HG03196 (cell line): ENCODE results near the gene CDH13.

Source experiments
- ATAC-seq: cut with Tn5 transposase; IDR thresholded peaks from one replicate; pipeline ENCODE4 v1.9.1; 2021; ENCODE audit not compliant: unreplicated experiment

The CDH13 gene

GRCh38 chr16:83682868-83683235, 1056.1 kb downstream of the CDH13 start:
- no peak for ATAC-seq

- ATAC-seq: no peak
These were observed 1058.9 kb downstream of the CDH13 start for GRCh38 chr16:83685615-83686165.

GRCh38 chr16:83686726-83687125, 1060.0 kb downstream of the CDH13 start:
- no peak for ATAC-seq

GRCh38 chr16:83689385-83689831, 1062.6 kb downstream of the CDH13 start:
- peak; percentile 79 for ATAC-seq

- no peak for ATAC-seq
These were observed 1065.5 kb downstream of the CDH13 start for GRCh38 chr16:83692224-83692623.

- no peak for ATAC-seq
These were observed 1072.2 kb downstream of the CDH13 start for GRCh38 chr16:83698964-83699363.

GRCh38 chr16:83699817-83700216, 1073.0 kb downstream of the CDH13 start:
- ATAC-seq: no peak

- ATAC-seq: no peak
These were observed 1074.1 kb downstream of the CDH13 start for GRCh38 chr16:83700918-83701317.

GRCh38 chr16:83701494-83701893, 1074.7 kb downstream of the CDH13 start:
- ATAC-seq: no peak

- ATAC-seq: no peak
These were observed 1077.9 kb downstream of the CDH13 start for GRCh38 chr16:83704656-83705055.

GRCh38 chr16:83705856-83706255, 1079.1 kb downstream of the CDH13 start:
- no peak for ATAC-seq

- no peak for ATAC-seq
These were observed 1079.6 kb downstream of the CDH13 start for GRCh38 chr16:83706394-83706793.

GRCh38 chr16:83711069-83711468, 1084.3 kb downstream of the CDH13 start:
- no peak for ATAC-seq

- no peak for ATAC-seq
These were observed 1086.8 kb downstream of the CDH13 start for GRCh38 chr16:83713597-83713996.

GRCh38 chr16:83714286-83714685, 1087.5 kb downstream of the CDH13 start:
- no peak for ATAC-seq

- no peak for ATAC-seq
These were observed 1088.6 kb downstream of the CDH13 start for GRCh38 chr16:83715217-83715920.

- no peak for ATAC-seq
These were observed 1090.5 kb downstream of the CDH13 start for GRCh38 chr16:83717308-83717707.

- ATAC-seq: no peak
These were observed 1091.0 kb downstream of the CDH13 start for GRCh38 chr16:83717814-83718213.

GRCh38 chr16:83720213-83720612, 1093.4 kb downstream of the CDH13 start:
- ATAC-seq: no peak

GRCh38 chr16:83720981-83721380, 1094.2 kb downstream of the CDH13 start:
- no peak for ATAC-seq

GRCh38 chr16:83721676-83722075, 1094.9 kb downstream of the CDH13 start:
- no peak for ATAC-seq

- ATAC-seq: no peak
These were observed 1095.9 kb downstream of the CDH13 start for GRCh38 chr16:83722456-83723183.
